HEK293T (cell line): Measurements from ENCODE around the gene ABI3BP.

ENCODE experiments used
- ARNT ChIP-seq: fragments of 450-650 bp; IDR thresholded peaks from 2 replicates; pipeline ENCODE4 v1.6.1; 2017; ENCODE audit warnings: mild to moderate bottlenecking
- BHLHE40 ChIP-seq: fragments of 450-650 bp; IDR thresholded peaks from 2 replicates; pipeline ENCODE4 v1.6.1; 2016; ENCODE audit warnings: mild to moderate bottlenecking, moderate library complexity, borderline replicate concordance
- ELF4 ChIP-seq: fragments of 450-650 bp; IDR thresholded peaks from 2 replicates; pipeline ENCODE4 v1.6.1; 2017; ENCODE audit warnings: antibody characterized with exemption
- FOXA1 ChIP-seq: fragments of 450-650 bp; IDR thresholded peaks from 2 replicates; pipeline ENCODE4 v1.6.1; 2016; ENCODE audit warnings: mild to moderate bottlenecking
- FOXK2 ChIP-seq: fragments of 450-650 bp; IDR thresholded peaks from 2 replicates; pipeline ENCODE4 v1.6.1; 2016; ENCODE audit warnings: mild to moderate bottlenecking
- FOXM1 ChIP-seq: fragments of 450-650 bp; IDR thresholded peaks from 2 replicates; pipeline ENCODE4 v1.6.1; 2017; ENCODE audit warnings: mild to moderate bottlenecking, borderline replicate concordance
- HDGF ChIP-seq: fragments of 450-650 bp; IDR thresholded peaks from 2 replicates; pipeline ENCODE4 v1.6.1; 2017; ENCODE audit warnings: antibody characterized with exemption, borderline replicate concordance
- L3MBTL2 ChIP-seq: fragments of 450-650 bp; conservative IDR thresholded peaks from 2 replicates; pipeline ENCODE4 v1.6.1; 2016; ENCODE audit warnings: mild to moderate bottlenecking
- LEF1 ChIP-seq: fragments of 450-650 bp; IDR thresholded peaks from 2 replicates; pipeline ENCODE4 v1.6.1; 2017; ENCODE audit warnings: mild to moderate bottlenecking, borderline replicate concordance
- NFRKB ChIP-seq: fragments of 450-650 bp; IDR thresholded peaks from 2 replicates; pipeline ENCODE4 v1.6.1; 2016; ENCODE audit warnings: mild to moderate bottlenecking, moderate library complexity
- SP1 ChIP-seq: fragments of 450-650 bp; IDR thresholded peaks from 2 replicates; pipeline ENCODE4 v1.6.1; 2017
- SUZ12 ChIP-seq: fragments of 450-650 bp; IDR thresholded peaks from 2 replicates; pipeline ENCODE4 v1.6.1; 2016; ENCODE audit warnings: mild to moderate bottlenecking
- TARDBP ChIP-seq: fragments of 450-650 bp; IDR thresholded peaks from 2 replicates; pipeline ENCODE4 v1.6.1; 2016

DNA sequence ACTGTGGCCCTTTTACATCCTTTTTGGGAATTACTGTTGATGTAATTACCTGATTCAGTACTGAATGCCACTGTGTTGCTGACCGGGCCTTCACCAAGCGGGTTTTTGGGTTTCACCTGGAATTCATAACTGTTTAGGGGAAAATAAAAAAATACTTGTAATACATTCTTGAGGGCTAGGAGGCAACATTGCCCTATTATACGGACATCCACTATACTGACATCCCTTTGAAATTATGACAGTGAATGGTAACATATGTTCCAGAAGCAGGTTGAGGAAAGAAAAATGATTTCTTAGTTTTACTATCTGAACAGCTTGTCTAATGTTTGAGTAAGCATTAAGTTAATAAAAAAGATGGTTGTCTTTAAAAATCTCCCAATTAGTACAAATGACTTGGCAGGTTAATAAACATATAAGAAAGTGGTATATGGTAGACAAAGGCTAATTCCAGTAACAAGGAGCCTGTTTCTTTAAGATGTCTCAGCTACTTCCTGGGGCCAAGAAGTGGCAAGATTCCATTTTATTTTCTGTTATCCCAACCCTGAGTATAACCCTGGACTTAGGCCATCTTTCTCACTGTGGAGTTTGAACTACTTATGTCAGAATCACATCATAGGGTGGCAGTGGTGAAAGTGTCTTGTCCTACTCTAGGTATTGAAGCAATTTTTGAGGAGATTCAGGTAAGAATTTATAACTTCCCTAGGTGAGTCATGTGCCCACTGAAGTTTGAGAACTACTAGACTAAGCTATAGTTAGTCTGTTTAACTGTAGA is 238.5 kb downstream of the ABI3BP start:
- TF ChIP-seq SUZ12 (no peak), HDGF (no peak), FOXK2 (no peak), FOXM1 (no peak), SP1 (no peak), ELF4 (no peak), FOXA1 (no peak), BHLHE40 (no peak), ARNT (no peak), L3MBTL2 (no peak), TARDBP (no peak), LEF1 (no peak), NFRKB (no peak)
